Ureter (tissue), 1 donor: ENCODE results near the gene OSMR. TPM values are rescaled to one million over a fixed set of nuclear protein-coding genes. Genes with fewer than 3 reads are reported as not detected.

Experiments
- DNase-seq: peaks from one replicate; pipeline ENCODE4 v3.0.0-alpha.2; 2020; ENCODE audit warnings: low spot score
- total RNA-seq: library from RNA; stranded (reverse); gene quantifications from one replicate; pipeline ENCODE4 v1.2.4, GENCODE V29; 2023
- donor health status: DM: yes; HTN: yes; CAD: no.

OSMR gene
- total RNA-seq, 1 donor from 2014 or later, result 57.1 TPM

GRCh38 chr5:38871790-38872551 lies 26.2 kb downstream of the OSMR start:
- no peak for DNase-seq

- no peak for DNase-seq
Measured at GRCh38 chr5:38872826-38873225, 27.0 kb downstream of the OSMR start.

- no peak for DNase-seq
Measured at GRCh38 chr5:38874948-38875456, 29.2 kb downstream of the OSMR start.

- no peak for DNase-seq
Measured at GRCh38 chr5:38878391-38879077, 32.7 kb downstream of the OSMR start.

GRCh38 chr5:38879078-38879460 lies 33.3 kb downstream of the OSMR start:
- DNase-seq, result no peak

GRCh38 chr5:38883842-38884241 lies 38.0 kb downstream of the OSMR start:
- no peak for DNase-seq

GRCh38 chr5:38885208-38885607 lies 39.4 kb downstream of the OSMR start:
- no peak for DNase-seq

- no peak for DNase-seq
Measured at GRCh38 chr5:38888041-38888440, 42.2 kb downstream of the OSMR start.

- DNase-seq, result no peak
Measured at GRCh38 chr5:38889424-38889823, 43.6 kb downstream of the OSMR start.

GRCh38 chr5:38891563-38891962 lies 45.8 kb downstream of the OSMR start:
- DNase-seq, result no peak

GRCh38 chr5:38892363-38892762 lies 46.6 kb downstream of the OSMR start:
- no peak for DNase-seq

- no peak for DNase-seq
Measured at GRCh38 chr5:38896760-38897159, 50.9 kb downstream of the OSMR start.

- DNase-seq, result no peak
Measured at GRCh38 chr5:38899936-38900335, 54.1 kb downstream of the OSMR start.

GRCh38 chr5:38905516-38905915 lies 59.7 kb downstream of the OSMR start:
- DNase-seq, result no peak

GRCh38 chr5:38906503-38906902 lies 60.7 kb downstream of the OSMR start:
- no peak for DNase-seq

- DNase-seq, result no peak
Measured at GRCh38 chr5:38911933-38912332, 66.1 kb downstream of the OSMR start.

GRCh38 chr5:38913714-38914113 lies 67.9 kb downstream of the OSMR start:
- DNase-seq, result no peak

GRCh38 chr5:38916802-38917201 lies 71.0 kb downstream of the OSMR start:
- no peak for DNase-seq

GRCh38 chr5:38921174-38921573 lies 75.4 kb downstream of the OSMR start:
- no peak for DNase-seq

GRCh38 chr5:38922199-38922598 lies 76.4 kb downstream of the OSMR start:
- peak; percentile 53 for DNase-seq

GRCh38 chr5:38923661-38924451 lies 78.0 kb downstream of the OSMR start:
- no peak for DNase-seq

GRCh38 chr5:38925154-38925925 lies 79.5 kb downstream of the OSMR start:
- DNase-seq, result no peak
